SW480 (cell line): ENCODE measurements around the gene UAP1L1.

Source experiments
- DNase-seq: peaks from one replicate; pipeline ENCODE4 v3.0.0-alpha.2; 2016; ENCODE audit warnings: low spot score

The UAP1L1 gene

DNA sequence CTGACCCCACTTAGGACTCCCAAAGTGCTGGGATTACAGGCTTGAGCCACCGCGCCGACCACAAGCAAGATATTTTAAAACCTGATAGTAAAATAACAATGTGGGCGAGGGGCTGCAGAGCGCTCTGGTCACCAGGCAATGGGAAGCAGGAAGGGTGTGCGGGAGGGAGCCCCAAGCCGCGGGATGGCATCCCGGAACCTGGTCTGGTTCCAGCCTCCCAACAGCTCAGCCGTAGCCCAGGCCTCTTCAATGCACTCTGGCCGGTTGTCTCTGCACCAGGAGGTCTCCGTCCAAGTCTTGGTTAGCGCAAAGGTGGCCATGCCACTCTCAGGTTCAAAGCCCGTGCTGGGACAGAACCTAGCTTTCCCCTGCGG is 694 bp upstream of the UAP1L1 start:
- DNase-seq, result no peak

DNA sequence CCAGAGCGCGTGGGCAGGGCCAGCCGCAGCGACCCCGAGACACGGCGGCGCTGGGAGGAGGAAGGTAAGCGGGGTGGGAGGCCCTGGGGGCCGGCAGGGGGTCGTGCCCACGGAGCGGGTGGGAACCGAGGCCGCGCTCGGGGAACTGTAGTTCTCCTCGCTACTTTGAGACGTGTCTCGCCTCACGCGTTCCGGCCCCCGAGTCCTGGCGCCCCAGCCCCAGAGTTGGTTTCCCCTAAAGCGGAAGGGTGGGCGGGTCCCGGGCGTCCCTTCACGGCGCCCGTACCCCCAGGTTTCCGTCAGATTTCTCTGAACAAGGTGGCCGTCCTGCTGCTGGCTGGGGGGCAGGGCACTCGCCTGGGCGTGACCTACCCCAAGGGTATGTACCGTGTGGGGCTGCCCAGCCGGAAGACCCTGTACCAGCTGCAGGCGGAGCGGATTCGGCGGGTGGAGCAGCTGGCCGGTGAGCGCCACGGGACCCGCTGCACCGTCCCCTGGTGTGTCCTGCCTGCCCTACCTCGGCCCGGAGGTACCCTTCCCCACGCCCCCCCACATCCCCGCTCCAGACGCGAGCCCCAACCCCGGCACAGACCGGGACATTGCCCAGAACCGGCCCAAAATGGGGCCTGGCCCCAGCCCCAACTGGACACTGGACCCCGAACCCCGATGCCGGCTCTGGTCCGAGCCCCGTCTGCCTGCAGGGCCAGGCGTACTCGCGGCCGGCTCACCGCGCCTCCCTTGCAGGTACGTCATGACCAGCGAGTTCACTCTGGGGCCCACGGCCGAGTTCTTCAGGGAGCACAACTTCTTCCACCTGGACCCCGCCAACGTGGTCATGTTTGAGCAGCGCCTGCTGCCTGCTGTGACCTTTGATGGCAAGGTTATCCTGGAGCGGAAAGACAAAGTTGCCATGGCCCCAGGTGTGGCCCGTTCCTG is 709 bp downstream of the UAP1L1 start:
- no peak for DNase-seq

- no peak for DNase-seq
Measured at GRCh38 chr9:137078701-137079400, 1.5 kb downstream of the UAP1L1 start.

- DNase-seq, result no peak
Measured at GRCh38 chr9:137079401-137079787, 2.1 kb downstream of the UAP1L1 start.

GRCh38 chr9:137080260-137081122 is 3.2 kb downstream of the UAP1L1 start:
- DNase-seq, result no peak

DNA sequence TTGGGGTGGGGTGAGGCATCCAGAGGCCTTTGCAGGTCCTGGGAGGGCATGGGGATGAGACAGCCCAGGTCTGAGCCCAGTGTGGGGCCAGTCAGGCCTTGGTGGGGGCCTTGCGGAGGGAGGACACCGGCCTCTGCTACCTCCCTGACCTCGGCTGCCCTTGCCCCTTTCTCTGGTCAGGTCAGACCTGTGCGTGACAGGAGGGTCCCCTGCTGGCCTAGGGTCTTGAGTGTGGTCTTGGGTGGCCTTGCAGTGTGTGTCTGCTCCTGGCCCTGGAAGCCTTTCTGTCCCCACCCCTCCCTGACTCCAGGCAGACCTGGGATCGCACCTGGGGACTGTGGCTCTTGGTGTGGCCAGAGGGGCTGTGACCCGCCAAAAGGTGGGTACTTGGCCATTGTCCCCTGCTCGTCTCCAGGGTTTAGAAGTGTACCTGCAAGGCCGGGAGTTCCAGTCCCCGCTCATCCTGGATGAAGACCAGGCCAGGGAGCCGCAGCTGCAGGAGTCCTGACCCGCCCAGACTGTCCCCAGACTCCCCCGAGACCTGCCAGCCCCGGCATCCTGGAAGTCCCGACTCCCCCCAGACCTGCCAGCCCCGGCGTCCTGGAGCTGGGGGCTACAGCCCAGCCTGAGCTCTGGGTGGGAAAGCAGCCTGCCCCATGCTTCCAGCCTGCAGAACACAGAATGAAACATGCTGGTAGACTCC is 5.1 kb downstream of the UAP1L1 start:
- no peak for DNase-seq

GRCh38 chr9:137082925-137083290 is 5.6 kb downstream of the UAP1L1 start:
- DNase-seq, result no peak

DNA sequence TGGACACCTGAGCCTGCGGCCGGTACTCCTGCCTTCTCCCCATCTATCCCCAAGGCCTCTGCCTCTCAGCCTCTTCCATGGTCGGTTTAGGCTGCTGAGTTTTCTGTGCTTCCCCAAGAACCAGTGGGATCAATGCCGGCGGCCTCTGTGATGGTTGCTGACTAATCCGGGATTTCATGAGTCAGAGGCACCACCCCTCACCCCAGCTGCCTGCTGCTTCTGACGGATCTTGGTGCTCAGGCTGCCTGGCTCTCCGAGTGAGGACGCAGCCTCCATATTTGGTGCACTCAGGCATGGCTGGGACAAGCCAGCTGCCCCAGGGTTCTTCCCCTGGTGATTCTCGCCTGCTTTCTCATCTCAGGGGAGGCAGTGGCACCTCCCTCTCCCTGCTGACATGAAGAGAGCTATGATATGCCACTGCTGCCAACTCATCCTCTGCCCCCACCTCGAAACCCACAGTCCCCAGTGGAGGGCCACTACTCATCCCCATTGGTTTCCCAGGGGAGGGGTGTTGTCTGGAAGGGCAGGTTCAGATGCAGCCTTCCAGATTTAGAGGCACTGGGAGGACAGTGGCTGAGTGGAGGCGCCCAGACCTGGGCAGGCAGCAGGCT is 6.2 kb downstream of the UAP1L1 start:
- DNase-seq, result peak; percentile 97

- no peak for DNase-seq
Measured at GRCh38 chr9:137084526-137084925, 7.2 kb downstream of the UAP1L1 start.

DNA sequence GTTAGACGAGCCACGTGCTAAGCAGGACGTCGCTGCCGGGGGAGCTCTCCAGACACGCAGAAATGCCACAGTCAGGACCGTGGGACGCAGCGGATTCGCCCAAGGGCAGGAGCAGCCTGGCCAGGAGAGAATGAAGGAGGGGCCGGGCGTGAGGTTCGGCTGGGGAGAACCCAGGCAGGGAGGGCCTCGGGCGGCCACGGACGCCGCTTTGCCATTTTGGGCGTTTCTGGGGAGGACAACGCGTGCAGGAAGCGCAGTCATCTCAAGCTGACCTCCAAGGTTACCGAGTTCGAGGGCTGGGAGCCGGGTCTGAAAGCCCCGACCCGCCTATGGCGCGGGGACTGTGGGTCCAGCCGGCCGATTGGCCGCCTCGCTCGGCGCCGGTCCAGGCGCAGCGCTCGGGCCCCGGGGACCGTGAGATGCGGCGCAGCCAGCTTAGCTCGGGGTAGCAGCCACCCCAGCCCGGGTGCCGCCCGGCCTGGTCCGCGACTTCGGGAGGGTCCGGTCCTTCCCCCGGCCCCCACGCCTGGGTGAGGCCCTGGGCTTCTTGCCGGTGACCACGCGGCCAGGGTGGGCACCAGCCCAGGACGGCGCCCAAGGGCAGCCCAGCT is 8.7 kb downstream of the UAP1L1 start:
- DNase-seq, result peak; percentile 58

DNA sequence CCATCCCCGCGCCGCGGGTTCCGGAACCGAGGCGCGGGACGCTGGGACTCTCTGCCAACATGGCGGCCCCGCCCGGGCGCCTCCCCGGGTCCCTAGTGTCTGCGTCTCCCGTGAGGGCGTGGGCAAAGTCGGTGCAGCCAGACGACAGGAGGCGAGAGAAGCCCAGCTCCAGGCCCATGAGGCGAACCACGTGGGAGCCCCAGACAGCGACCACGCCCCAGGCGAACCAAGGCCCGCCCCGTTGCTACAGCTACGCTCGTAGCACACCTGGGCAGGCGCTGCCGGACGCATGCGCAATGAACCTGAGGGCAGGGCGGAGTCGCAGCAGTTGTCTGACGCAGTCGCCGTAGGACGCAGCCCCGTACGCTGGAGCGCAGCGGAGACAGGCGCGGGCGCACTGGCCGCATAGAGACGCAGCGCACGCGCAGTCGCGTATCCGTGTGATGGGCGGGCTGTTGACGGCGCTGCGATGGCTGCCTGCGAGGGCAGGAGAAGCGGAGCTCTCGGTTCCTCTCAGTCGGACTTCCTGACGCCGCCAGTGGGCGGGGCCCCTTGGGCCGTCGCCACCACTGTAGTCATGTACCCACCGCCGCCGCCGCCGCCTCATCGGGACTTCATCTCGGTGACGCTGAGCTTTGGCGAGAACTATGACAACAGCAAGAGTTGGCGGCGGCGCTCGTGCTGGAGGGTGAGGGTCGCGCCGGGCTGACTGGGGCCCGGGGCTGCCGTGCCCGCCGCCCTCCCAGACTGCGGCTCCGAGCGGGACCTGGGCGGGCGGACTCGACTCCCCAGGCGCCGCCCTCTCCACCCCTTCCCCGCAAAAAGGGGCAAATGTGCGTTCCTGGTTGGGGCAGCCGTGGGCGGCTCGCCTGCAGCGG is 9.5 kb downstream of the UAP1L1 start, which contains the start of gene MAN1B1:
Gene MAN1B1 (plus strand): TSS at position 455 of the 878 bp plus-strand sequence. CDS start 15 bp downstream, at position 470.
- DNase-seq, result peak; percentile 98

DNA sequence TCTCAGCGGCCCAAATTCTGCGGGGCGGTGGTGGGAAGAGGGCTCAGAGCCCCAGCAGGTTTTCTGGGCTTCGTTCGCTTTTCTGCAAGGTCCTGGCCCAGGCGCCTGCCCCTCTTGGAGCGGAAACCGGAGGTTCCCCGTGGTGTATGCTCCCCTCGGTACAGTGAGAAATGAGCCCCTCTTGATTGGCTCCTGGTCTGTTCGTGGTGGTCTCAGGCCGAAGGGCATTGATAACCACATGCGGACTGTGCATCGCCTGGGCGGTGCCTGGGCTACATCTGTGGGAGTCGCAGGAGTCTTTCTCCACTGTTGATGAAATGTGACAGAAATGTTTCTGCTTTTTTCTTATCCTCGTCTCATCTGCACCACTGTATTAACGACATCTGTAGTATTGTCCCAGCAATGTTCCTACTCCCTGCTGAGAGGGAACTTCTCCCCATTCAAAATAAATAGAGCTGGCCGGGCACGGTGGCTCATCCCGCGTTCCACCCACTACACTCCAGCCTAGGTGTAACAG is 10.2 kb downstream of the UAP1L1 start:
- no peak for DNase-seq

- DNase-seq, result no peak
Measured at GRCh38 chr9:137088121-137088520, 10.8 kb downstream of the UAP1L1 start.

GRCh38 chr9:137089232-137089947 is 12.1 kb downstream of the UAP1L1 start:
- no peak for DNase-seq

DNA sequence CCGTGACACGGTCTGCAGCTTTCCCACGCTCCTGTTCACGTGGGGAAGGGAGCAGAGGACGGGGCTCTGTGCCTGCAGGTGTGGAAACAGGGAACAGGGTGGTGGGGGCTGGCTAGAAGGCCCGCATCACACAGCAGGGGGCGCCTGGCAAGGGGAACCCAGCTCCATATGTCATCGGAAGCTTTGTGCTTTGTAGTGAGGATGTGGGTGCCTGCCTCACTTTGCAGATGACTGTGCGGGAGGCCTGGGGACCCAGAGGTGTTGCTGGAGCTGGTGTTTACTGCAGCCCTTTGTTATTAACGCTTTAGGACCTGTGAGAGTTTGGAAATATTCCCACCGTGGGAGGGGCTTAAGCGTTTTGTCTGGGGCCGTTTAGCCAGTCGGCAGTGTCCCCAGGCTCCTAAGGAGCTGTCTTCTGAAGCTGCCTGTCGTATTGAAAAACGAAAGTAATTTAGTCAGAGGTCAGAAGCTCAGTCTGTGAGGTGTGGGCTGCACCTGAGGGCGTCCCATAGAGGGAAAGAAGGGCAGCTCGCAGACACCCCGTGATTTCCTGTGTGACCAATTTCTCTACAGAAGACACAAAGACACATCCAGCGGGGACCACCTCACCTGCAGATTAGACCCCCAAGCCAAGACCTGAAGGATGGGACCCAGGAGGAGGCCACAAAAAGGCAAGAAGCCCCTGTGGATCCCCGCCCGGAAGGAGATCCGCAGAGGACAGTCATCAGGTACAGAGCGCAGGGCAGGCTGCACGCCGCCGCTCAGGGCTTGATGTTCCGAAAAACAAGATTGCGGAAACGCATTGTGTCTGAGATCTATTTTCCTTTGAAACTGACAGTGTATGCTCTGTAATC is 18.6 kb downstream of the UAP1L1 start:
- no peak for DNase-seq

DNA sequence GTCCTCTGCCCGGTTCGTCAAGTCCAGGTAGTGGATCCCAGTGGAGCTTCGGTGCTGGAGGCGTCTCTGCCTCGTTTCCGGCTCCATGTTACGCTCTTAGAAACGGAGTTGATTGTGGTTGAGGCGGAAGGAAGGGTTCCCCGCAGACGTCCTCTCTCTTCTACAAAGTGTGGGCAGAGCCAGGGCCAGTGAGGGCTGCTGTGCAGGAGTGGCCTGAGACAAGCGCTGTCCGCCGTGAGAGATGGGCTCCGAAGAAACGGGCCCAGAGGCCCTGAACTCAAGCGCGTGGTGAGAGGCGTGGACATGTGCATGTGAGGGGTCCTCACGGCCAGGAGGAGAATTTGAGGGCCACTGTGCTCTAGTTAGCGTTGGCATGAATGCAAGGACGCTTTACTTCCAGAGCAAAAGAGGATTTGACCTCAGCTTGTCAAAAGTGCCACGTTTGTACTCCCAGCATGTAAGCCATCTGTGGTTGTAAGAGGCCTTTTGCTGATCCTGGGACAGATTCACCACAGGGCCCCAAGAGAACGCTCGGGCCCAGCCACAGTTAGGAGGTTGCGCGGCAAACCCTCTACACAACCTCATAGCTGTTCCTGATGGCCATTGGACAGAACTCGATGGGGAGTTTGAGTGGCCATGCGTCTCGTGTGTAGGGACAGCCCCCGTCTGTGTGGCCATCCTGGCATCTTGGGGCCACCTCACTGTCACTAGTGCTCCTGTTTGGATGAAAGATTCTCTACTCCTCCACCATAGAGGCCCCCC is 19.6 kb downstream of the UAP1L1 start:
- no peak for DNase-seq
